SU-DHL-6 (cell line): ENCODE results near the gene PCAT7.

Experiments
- H2AFZ ChIP-seq: fragments of 200-600 bp; sonication (generic); 2 replicates; pipeline ENCODE4 v1.6.1; 2014; ENCODE audit warnings: low read depth, mild to moderate bottlenecking, moderate library complexity, mixed read lengths, antibody characterized with exemption, low read length; ENCODE audit not compliant: severe bottlenecking
- H3F3A ChIP-seq: fragments of 200-600 bp; shearing (Covaris generic); 2 replicates; pipeline ENCODE4 v1.6.0; 2016; ENCODE audit warnings: antibody characterized with exemption, mild to moderate bottlenecking; ENCODE audit not compliant: insufficient read depth
- H3K27ac ChIP-seq: fragments of 200-600 bp; sonication (generic); 2 replicates; pipeline ENCODE4 v1.5.1; 2016; ENCODE audit warnings: low read depth, mild to moderate bottlenecking, low read length, moderate library complexity, mixed read lengths
- H3K27me3 ChIP-seq: fragments of 200-600 bp; sonication (generic), shearing (Covaris generic); 2 replicates; pipeline ENCODE4 v1.6.0; 2014; ENCODE audit warnings: mild to moderate bottlenecking, low read length
- H3K36me3 ChIP-seq: fragments of 200-600 bp; sonication (generic); 2 replicates; pipeline ENCODE4 v1.6.1; 2014; ENCODE audit warnings: mild to moderate bottlenecking, low read length, mixed read lengths
- H3K4me2 ChIP-seq: fragments of 300-600, 200-600 bp; shearing (Covaris generic), sonication (generic); 2 replicates; pipeline ENCODE4 v1.6.0; 2014; ENCODE audit warnings: low read length, low read depth, mild to moderate bottlenecking; ENCODE audit not compliant: poor library complexity, severe bottlenecking
- H3K4me3 ChIP-seq: fragments of 200-600 bp; sonication (generic); 2 replicates; pipeline ENCODE4 v1.5.1; 2014; ENCODE audit warnings: antibody characterized with exemption, low read length, mild to moderate bottlenecking, mixed read lengths; ENCODE audit not compliant: insufficient read depth, poor library complexity, severe bottlenecking
- H3K79me2 ChIP-seq: fragments of 200-600 bp; sonication (generic); 2 replicates; pipeline ENCODE4 v1.6.1; 2014; ENCODE audit warnings: mild to moderate bottlenecking, low read length, moderate library complexity; ENCODE audit not compliant: insufficient read depth
- H3K9ac ChIP-seq: fragments of 200-600 bp; sonication (generic); 2 replicates; pipeline ENCODE4 v1.7.0; 2014; ENCODE audit warnings: mild to moderate bottlenecking, low read length
- H3K9me2 ChIP-seq: fragments of 200-600 bp; sonication (generic); replicated peaks from 2 replicates; pipeline ENCODE4 v1.6.1; 2014; ENCODE audit warnings: low read length; ENCODE audit not compliant: insufficient read depth
- H3K9me3 ChIP-seq: fragments of 200-600 bp; sonication (generic); 2 replicates; pipeline ENCODE4 v1.6.1; 2014; ENCODE audit warnings: low read length, mixed read lengths; ENCODE audit not compliant: insufficient read depth
- H4K20me1 ChIP-seq: fragments of 200-600 bp; sonication (generic); 2 replicates; pipeline ENCODE4 v1.6.1; 2014; ENCODE audit warnings: low read depth, mild to moderate bottlenecking, antibody characterized with exemption, low read length, moderate library complexity, mixed read lengths
- CTCF ChIP-seq: fragments of 200-600 bp; sonication (generic); IDR thresholded peaks from one replicate; pipeline ENCODE4 v1.5.1; 2017; ENCODE audit warnings: antibody characterized with exemption, mild to moderate bottlenecking, low read length, moderate library complexity; ENCODE audit not compliant: insufficient read depth, poor library complexity, severe bottlenecking
- EZH2phosphoT487 ChIP-seq: fragments of 200-600 bp; sonication (generic), shearing (Covaris generic); conservative IDR thresholded peaks from 2 replicates; pipeline ENCODE4 v1.6.1; 2018; ENCODE audit warnings: mild to moderate bottlenecking, antibody characterized with exemption, low read length, moderate library complexity, mixed read lengths

Gene PCAT7

DNA sequence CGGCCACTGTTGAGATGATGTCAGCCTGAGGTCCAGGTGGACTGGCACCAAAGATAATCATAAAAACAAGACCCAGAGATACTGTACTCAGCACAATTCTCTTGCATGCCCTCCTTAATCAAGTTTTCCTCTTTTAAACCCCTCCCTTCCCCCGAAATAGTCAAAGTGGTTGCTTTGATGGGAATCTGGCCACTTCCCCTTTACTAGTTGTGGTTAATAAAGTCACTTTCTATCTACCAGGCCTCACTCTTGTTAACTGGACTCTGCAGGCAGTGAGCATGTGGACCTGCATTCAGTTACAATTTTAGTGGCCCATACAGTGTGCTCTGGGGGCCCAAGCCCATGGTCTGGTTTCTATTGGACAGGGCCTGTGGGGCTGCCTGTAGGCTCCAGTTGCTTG, 21.2 kb downstream of the PCAT7 start:
- H4K20me1 ChIP-seq: no peaks in the 10 kb centered on the region
- H3K27ac ChIP-seq: no peak overlapping the region
- no peaks in the 10 kb centered on the region for H3K27me3 ChIP-seq
- H2AFZ ChIP-seq: no peak overlapping the region
- no peaks in the 10 kb centered on the region for H3F3A ChIP-seq
- H3K4me2 ChIP-seq: no peak overlapping the region
- no peaks in the 10 kb centered on the region for H3K79me2 ChIP-seq
- H3K4me3 ChIP-seq: no peak overlapping the region
- no peak for TF ChIP-seq CTCF
- no peak for TF ChIP-seq EZH2phosphoT487
- H3K9ac ChIP-seq: no peak overlapping the region
- H3K9me2 ChIP-seq: no peaks in the 10 kb centered on the region
- H3K36me3 ChIP-seq: no peaks in the 10 kb centered on the region
- H3K9me3 ChIP-seq: no peaks in the 10 kb centered on the region

DNA sequence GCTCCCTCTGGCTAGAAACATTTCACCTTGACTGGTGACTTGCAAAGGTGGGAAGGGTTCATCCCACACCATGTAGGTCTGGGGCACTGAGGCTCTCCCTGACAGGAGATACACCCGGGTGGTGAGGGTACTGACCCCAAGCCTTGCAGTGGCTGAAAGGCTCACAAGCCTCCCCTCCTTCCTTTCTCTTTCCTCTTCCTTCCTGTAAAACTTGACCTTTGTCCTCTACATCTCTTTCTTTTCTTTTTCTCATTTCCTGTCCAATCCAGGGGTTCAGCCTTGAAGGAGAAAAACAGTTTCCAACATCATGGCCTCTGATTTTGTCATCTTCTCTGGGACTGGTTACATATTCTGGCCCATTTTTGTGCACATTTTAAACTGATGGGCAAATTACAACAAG, 22.2 kb downstream of the PCAT7 start:
- no peak overlapping the region for H3K27ac ChIP-seq
- H3K9me3 ChIP-seq: no peaks in the 10 kb centered on the region
- H2AFZ ChIP-seq: no peak overlapping the region
- H3K79me2 ChIP-seq: no peaks in the 10 kb centered on the region
- no peaks in the 10 kb centered on the region for H3K27me3 ChIP-seq
- no peaks in the 10 kb centered on the region for H3F3A ChIP-seq
- no peaks in the 10 kb centered on the region for H3K9me2 ChIP-seq
- H3K9ac ChIP-seq: no peak overlapping the region
- TF ChIP-seq CTCF: no peak
- no peak for TF ChIP-seq EZH2phosphoT487
- H3K4me3 ChIP-seq: no peak overlapping the region
- no peaks in the 10 kb centered on the region for H3K36me3 ChIP-seq
- no peaks in the 10 kb centered on the region for H4K20me1 ChIP-seq
- H3K4me2 ChIP-seq: no peak overlapping the region

DNA sequence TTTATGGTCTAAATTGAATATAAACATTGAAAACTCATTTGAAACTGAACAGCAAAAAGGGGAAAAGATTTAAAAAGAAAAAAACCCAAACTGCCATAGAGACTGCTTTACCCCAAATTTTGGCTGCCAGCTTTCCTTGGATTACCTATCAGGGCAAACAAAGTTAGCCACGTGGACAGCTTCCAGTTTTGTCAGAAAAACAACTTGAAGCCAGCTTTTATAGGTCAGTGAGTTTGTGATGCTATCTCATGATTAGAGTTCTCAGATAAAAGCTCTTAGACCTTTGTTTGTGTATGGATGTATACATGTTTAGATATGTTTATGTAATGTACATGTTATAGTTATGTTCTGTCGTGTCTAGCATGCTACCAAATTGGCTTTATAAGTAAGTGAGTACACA, 22.7 kb downstream of the PCAT7 start:
- Histone ChIP-seq H3K27me3 (no peaks in the 10 kb centered on the region), H4K20me1 (no peaks in the 10 kb centered on the region), H3K9me2 (no peaks in the 10 kb centered on the region), H3K79me2 (no peaks in the 10 kb centered on the region), H3K4me2 (no peak overlapping the region), H3K36me3 (no peaks in the 10 kb centered on the region), H3K9ac (no peak overlapping the region), H3F3A (no peaks in the 10 kb centered on the region), H3K9me3 (no peaks in the 10 kb centered on the region), H3K27ac (no peak overlapping the region), H3K4me3 (no peak overlapping the region), H2AFZ (no peak overlapping the region)
- TF ChIP-seq CTCF (no peak), EZH2phosphoT487 (no peak)

GRCh38 chr9:94581728-94582127, 26.8 kb downstream of the PCAT7 start:
- Histone ChIP-seq H4K20me1 (no peaks in the 10 kb centered on the region), H3K9me2 (no peaks in the 10 kb centered on the region), H3K27ac (no peak overlapping the region), H3K4me3 (no peak overlapping the region), H3F3A (no peaks in the 10 kb centered on the region), H3K9ac (no peak overlapping the region), H3K27me3 (no peaks in the 10 kb centered on the region), H3K9me3 (no peaks in the 10 kb centered on the region), H2AFZ (no peak overlapping the region), H3K36me3 (no peaks in the 10 kb centered on the region), H3K79me2 (no peaks in the 10 kb centered on the region), H3K4me2 (no peak overlapping the region)
- TF ChIP-seq EZH2phosphoT487 (no peak), CTCF (no peak)
